MM.1S (cell line): ENCODE measurements around the gene BRD1.

Experiments
- EZH2 ChIP-seq: fragments of 300-600 bp; sonication (generic); optimal IDR thresholded peaks from 2 replicates; pipeline ENCODE3; 2017; ENCODE audit warnings: low read depth, mild to moderate bottlenecking, antibody characterized with exemption, low read length, mixed read lengths
- TF ChIP-seq, protein P1 (sequence below): fragments of 300-600 bp; sonication (generic); IDR thresholded peaks from 2 replicates; pipeline ENCODE4 v1.5.1; 2016; ENCODE audit warnings: antibody characterized with exemption, low read length, mixed read lengths

DNA sequence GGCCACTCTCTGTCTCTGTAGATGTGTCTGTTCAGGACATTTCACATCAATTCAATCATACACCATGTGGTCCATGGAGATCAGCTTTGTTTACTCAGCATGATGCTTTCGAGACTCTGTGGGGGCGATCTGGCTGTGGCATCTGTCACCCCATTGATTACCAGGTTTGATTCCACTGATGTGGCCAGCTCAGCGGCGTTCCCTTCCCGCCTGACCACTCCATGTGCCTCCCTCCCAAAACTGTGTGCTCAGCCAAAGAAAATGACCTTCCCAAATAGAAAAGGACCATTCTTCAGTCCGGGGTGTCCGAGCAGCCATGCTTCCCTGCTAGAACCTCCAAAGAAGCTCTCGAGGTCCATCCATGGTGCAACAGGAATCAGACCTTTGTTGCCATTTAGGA is 89.1 kb downstream of the BRD1 start:
- TF ChIP-seq, protein P1, sequence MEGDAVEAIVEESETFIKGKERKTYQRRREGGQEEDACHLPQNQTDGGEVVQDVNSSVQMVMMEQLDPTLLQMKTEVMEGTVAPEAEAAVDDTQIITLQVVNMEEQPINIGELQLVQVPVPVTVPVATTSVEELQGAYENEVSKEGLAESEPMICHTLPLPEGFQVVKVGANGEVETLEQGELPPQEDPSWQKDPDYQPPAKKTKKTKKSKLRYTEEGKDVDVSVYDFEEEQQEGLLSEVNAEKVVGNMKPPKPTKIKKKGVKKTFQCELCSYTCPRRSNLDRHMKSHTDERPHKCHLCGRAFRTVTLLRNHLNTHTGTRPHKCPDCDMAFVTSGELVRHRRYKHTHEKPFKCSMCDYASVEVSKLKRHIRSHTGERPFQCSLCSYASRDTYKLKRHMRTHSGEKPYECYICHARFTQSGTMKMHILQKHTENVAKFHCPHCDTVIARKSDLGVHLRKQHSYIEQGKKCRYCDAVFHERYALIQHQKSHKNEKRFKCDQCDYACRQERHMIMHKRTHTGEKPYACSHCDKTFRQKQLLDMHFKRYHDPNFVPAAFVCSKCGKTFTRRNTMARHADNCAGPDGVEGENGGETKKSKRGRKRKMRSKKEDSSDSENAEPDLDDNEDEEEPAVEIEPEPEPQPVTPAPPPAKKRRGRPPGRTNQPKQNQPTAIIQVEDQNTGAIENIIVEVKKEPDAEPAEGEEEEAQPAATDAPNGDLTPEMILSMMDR, result no peak
- no peak for TF ChIP-seq EZH2
